HG03196 (cell line): Measurements from ENCODE around the gene MRPL30.
"Not testable (repeated sequence)": the region's sequence is repeated elsewhere in the genome, so short reads cannot be mapped to it uniquely, and the experiment has no call there.

Experiments
- ATAC-seq: cut with Tn5 transposase; IDR thresholded peaks from one replicate; pipeline ENCODE4 v1.9.1; 2021; ENCODE audit not compliant: unreplicated experiment

The MRPL30 gene

GRCh38 chr2:99183025-99183424 is 2.0 kb downstream of the MRPL30 start:
- no peak for ATAC-seq

GRCh38 chr2:99184811-99185210 is 3.8 kb downstream of the MRPL30 start:
- ATAC-seq, result no peak

GRCh38 chr2:99187011-99187410 is 6.0 kb downstream of the MRPL30 start:
- ATAC-seq, result no peak

GRCh38 chr2:99188357-99188756 is 7.4 kb downstream of the MRPL30 start:
- ATAC-seq, result no peak

GRCh38 chr2:99190548-99190947 is 9.6 kb downstream of the MRPL30 start:
- no peak for ATAC-seq

- ATAC-seq, result not testable (repeated sequence)
Observed at GRCh38 chr2:99192364-99192763, 11.4 kb downstream of the MRPL30 start.

GRCh38 chr2:99198103-99198841 is 17.3 kb downstream of the MRPL30 start:
- no peak for ATAC-seq

GRCh38 chr2:99200076-99200800 is 19.3 kb downstream of the MRPL30 start:
- no peak for ATAC-seq

- ATAC-seq, result no peak
Observed at GRCh38 chr2:99201959-99202678, 21.1 kb downstream of the MRPL30 start.

DNA sequence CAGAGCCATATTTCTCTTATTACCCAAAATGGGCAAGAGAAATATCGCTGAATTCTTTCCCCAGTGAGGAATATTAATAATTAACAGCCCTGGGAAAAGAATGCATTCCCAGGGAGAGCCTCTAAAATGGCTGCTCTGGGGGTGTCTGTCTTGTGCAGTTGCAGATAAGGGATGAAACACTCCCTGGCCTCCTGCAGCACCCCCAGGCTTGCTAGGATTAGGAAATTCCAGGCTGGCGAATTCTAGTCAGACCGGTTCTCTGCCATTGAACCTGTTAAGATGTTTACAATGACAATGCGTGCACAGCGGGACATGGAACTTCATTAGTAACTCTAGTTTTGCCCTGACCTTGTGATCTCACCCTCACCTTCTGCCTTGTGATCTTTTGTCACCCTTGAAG is 24.5 kb downstream of the MRPL30 start:
- ATAC-seq, result no peak

- no peak for ATAC-seq
Observed at GRCh38 chr2:99216096-99216495, 35.1 kb downstream of the MRPL30 start.

- no peak for ATAC-seq
Observed at GRCh38 chr2:99217929-99218501, 37.0 kb downstream of the MRPL30 start.

- not testable (repeated sequence) for ATAC-seq
Observed at GRCh38 chr2:99233177-99233576, 52.2 kb downstream of the MRPL30 start.

GRCh38 chr2:99238599-99238998 is 57.6 kb downstream of the MRPL30 start:
- ATAC-seq, result no peak

- ATAC-seq, result no peak
Observed at GRCh38 chr2:99240431-99240830, 59.4 kb downstream of the MRPL30 start.

DNA sequence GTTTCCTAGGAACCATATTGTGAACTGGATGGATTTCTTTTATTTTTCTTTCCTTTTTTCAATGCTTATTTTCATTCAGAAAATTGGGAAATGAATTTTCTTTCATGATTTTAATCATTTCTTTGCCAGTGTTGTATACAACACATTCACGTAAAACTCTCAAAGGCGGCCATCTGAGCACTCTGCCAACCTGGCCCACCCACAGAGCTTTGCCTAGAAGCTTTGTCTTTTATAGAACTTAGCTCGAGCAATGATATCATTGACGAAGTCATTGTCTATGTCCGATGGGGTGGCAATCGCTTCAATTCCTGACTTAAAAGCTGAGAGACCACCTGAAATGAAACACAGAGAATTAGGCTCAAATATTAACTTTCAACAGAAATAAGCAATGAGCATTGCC is 61.2 kb downstream of the MRPL30 start:
- no peak for ATAC-seq
